GM23248 (cell line): ENCODE results near the gene SHB.
"Not testable (repeated sequence)": the region's sequence is repeated elsewhere in the genome, so short reads cannot be mapped to it uniquely, and the experiment has no call there.

Experiments used
- EZH2 ChIP-seq: fragments of 200-600 bp; sonication (generic); IDR thresholded peaks from 2 replicates; pipeline ENCODE4 v1.6.1; 2018; ENCODE audit warnings: antibody characterized with exemption, mild to moderate bottlenecking; ENCODE audit not compliant: insufficient read depth, poor library complexity, severe bottlenecking
- EZH2phosphoT487 ChIP-seq: fragments of 200-600 bp; sonication (generic); IDR thresholded peaks from 2 replicates; pipeline ENCODE4 v1.6.1; 2018; ENCODE audit warnings: antibody characterized with exemption, moderate library complexity, mild to moderate bottlenecking, low read depth; ENCODE audit not compliant: insufficient read depth

DNA sequence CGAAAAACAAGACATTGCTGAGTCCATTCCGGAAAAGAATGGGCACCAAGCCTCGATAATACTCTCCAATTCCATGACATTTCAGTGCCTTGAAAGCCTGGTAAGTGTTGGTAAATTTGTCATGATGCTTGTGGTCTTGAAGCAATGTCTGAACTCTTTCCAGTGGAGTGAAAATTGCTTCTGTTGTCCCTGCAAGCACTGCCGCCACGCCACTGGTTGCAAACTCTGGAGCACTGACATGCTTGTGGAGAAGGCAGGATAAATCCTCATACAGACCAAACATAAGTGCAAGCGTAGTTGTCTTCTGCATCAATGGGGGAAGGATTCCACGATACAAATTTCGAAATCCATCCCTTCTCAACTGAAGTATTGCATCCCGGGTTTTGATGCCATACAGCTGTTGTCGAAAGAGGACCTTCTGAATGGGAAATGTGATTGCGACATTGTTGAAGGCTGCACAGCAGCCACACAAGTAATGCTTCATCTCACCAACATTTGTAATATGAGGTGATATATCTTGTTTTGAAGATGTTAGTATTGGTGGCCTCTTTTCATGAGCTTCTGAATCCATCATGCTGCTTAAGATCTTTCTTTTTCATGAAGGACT, 180.9 kb downstream of the SHB start:
- TF ChIP-seq EZH2, EZH2phosphoT487: not testable (repeated sequence)
